Measurements from ENCODE around the gene HSPB1. TPM values are rescaled to one million over a fixed set of nuclear protein-coding genes. Genes with fewer than 3 reads are reported as not detected.

The HSPB1 gene
- total RNA-seq, result 100 to 1,000 TPM; 178 to 353 (median 267) TPM

- ATAC-seq (ENCODE audit: low FRiP score), result peak; percentile 59
- DNase-seq (ENCODE audit: low spot score), result peak; percentile 75
- no peak for TF ChIP-seq CTCF (IDR thresholded peaks at IDR 0.05)
Observed at GRCh38 chr7:76302347-76303201, at the start of gene HSPB1. Gene HSPB1 (plus strand): TSS chr7:76302673. CDS start chr7:76302713, 40 bp downstream.

- ATAC-seq (ENCODE audit: low FRiP score), result no peak
Observed at GRCh38 chr7:76254781-76255180, 47.7 kb upstream of the HSPB1 start.

GRCh38 chr7:76257973-76258372 is 44.5 kb upstream of the HSPB1 start:
- no peak for TF ChIP-seq CTCF (IDR thresholded peaks at IDR 0.05)
- ATAC-seq (ENCODE audit: low FRiP score) (no peak), DNase-seq (ENCODE audit: low spot score) (no peak)

More at GRCh38 chr7:76254781-76255180, 47.7 kb upstream of the HSPB1 start:
- DNase-seq (ENCODE audit: low spot score), result no peak
- no peak for TF ChIP-seq CTCF (IDR thresholded peaks at IDR 0.05)

- DNase-seq (ENCODE audit: low spot score) (no peak), ATAC-seq (ENCODE audit: low FRiP score) (no peak)
- no peak for TF ChIP-seq CTCF (IDR thresholded peaks at IDR 0.05)
Observed at GRCh38 chr7:76259124-76260093, 43.1 kb upstream of the HSPB1 start.

- ATAC-seq (ENCODE audit: low FRiP score) (no peak), DNase-seq (ENCODE audit: low spot score) (no peak)
- TF ChIP-seq CTCF (IDR thresholded peaks at IDR 0.05), result no peak
Observed at GRCh38 chr7:76260171-76260703, 42.2 kb upstream of the HSPB1 start.

- DNase-seq (ENCODE audit: low spot score) (no peak), ATAC-seq (ENCODE audit: low FRiP score) (no peak)
- no peak for TF ChIP-seq CTCF (IDR thresholded peaks at IDR 0.05)
Observed at GRCh38 chr7:76261329-76261728, 41.1 kb upstream of the HSPB1 start.

Measured in omental fat pad (tissue), 4 donors.